ENCODE results near the gene TNK2. TPM values are rescaled to one million over a fixed set of nuclear protein-coding genes. Genes with fewer than 3 reads are reported as not detected.

Gene TNK2
- polyA plus RNA-seq, 1 donor = 34.1 TPM

DNA sequence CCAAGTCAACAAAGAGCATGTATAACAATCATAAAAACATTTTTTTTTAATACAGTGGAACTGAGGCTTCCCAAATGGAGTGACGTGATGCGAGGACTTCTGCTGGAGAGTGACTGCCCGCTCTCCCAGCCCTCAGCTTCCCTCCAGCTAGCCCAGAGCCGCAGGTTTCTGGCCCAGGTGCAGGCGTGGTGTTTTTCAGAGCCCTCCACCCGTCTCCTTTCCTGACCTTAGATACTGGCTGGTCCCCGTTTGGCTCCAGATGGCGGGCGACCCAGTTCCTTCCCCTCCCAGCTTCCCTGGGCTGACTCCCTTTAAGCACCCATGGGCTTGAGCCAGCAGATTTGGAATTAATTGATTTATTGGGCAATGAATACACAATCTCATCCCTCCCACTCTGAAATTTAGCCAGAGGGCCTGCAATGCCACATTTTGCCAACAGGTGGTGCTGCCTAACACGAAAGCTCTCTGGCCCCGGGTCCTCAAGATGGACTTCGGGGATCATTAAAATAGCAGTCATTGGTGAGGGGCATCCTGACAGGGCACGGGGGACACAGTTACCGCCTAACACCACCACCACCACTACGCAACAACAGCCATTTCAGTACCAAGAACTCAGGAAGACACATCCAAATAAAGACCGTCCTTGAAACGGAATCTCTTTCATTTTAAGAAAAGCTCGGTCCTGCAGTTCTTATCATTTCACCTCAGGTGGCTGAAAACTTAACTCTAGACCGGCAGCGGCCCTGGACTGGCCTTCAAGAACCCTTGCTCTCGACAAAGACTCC, 49.1 kb downstream of the TNK2 start:
- peaks cover 10% of the 10 kb centered on the region for H3K4me1 ChIP-seq (ENCODE audit: control insufficient read depth, insufficient read depth, low read length)
- no CpG with 5 or more reads among the region's 21 CpGs for WGBS (ENCODE audit: insufficient coverage, low lambda C conversion rate)
- peaks cover 9% of the 10 kb centered on the region for H3K36me3 ChIP-seq (ENCODE audit: control insufficient read depth, insufficient read depth, low read length)
- no peaks in the 10 kb centered on the region for H3K9me3 ChIP-seq (ENCODE audit: control insufficient read depth, low read depth, low read length)
- DNase-seq = peak; percentile 42 to 50
- H3K27ac ChIP-seq (ENCODE audit: low read length) = no peak overlapping the region
- no peak overlapping the region for H3K4me3 ChIP-seq (ENCODE audit: low read length)
- H3K27me3 ChIP-seq (ENCODE audit: control insufficient read depth, insufficient read depth, low read length) = peaks cover 8% of the 10 kb centered on the region

DNA sequence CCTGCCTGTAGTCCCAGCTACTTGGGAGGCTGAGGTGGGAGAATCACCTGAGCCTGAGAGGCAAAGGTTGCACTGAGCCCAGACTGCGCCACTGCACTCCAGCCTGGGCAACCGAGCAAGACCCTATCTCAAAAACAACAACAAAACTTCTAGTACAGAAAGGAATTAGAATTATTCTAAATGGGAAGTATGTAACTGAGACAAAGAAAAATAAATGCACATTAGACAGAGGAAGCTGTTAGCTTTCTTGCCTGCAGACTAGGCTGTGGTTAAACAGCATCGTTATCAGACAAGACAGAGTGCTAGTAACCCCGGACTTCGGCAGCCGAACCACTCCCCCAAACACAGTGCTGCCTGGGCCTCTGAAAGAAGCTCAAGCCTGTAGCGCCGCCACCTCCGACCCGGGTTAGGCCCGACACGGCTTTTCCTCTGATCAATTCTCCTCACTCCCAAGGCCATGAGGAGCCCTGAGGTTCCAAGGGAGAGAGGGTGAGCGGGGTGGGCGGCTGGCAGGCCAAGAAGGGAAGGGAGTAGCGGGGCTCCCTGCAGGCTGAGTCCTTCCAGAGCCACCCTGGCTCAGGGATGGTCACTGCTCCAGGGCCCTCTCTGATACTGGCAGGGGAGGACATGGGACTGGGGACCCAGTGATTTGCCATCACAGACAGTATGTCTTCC, 51.8 kb downstream of the TNK2 start:
- no peaks in the 10 kb centered on the region for H3K9me3 ChIP-seq (ENCODE audit: control insufficient read depth, low read depth, low read length)
- WGBS (ENCODE audit: insufficient coverage, low lambda C conversion rate) = no CpG with 5 or more reads among the region's 15 CpGs
- no peaks in the 10 kb centered on the region for H3K36me3 ChIP-seq (ENCODE audit: control insufficient read depth, insufficient read depth, low read length)
- H3K4me3 ChIP-seq (ENCODE audit: low read length) = no peak overlapping the region
- peaks cover 8% of the 10 kb centered on the region for H3K27me3 ChIP-seq (ENCODE audit: control insufficient read depth, insufficient read depth, low read length)
- peaks cover 7% of the 10 kb centered on the region for H3K4me1 ChIP-seq (ENCODE audit: control insufficient read depth, insufficient read depth, low read length)
- peak in 1 of 2 donors; percentile 34 for DNase-seq
- H3K27ac ChIP-seq (ENCODE audit: low read length) = no peak overlapping the region

DNA sequence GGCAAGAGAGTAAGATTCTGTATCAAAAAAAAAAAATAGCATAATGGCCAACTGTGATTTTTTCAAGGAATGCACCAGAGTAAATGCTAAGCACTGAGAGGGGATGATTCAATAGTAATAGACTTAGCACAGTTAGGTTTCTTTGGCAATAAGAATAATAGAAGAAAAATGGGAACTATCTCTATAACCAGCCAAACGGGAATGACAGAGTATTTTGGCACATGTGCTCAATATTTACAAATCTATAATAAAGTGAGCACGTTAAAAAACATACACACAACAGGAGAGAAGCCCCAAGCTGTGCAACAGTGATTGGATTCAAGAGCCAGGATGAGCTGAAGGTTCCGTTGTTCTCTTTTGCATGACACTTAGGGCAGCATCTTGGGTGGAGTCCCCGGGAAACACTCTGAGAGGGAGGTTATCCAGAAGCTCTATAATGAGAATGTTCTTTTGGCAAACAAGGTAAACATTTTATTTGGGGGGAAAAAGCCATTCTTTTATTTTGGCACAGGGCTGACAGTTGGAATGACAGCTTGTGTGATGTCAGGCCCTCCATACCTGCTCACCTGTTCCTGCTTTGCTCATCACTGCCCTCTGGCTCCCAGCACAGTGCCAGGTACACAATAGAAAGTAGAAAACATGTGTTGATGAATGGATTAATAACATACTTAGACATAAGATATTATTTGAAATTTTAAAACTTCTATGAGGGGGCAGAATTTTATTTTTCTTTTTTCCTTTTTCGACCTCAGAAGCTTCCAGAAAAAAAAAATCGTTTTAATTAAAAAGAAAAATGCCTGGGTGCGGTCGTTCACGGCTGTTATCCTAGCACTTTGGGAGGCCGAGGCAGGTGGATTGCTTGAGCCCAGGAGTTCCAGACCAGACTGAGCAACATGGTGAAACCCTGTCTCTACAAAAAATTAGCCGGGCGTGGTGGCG, 52.6 kb downstream of the TNK2 start:
- Histone ChIP-seq H3K27ac (ENCODE audit: low read length) (no peak overlapping the region), H3K36me3 (ENCODE audit: control insufficient read depth, insufficient read depth, low read length) (no peaks in the 10 kb centered on the region), H3K9me3 (ENCODE audit: control insufficient read depth, low read depth, low read length) (no peaks in the 10 kb centered on the region), H3K4me3 (ENCODE audit: low read length) (no peak overlapping the region), H3K4me1 (ENCODE audit: control insufficient read depth, insufficient read depth, low read length) (peaks cover 7% of the 10 kb centered on the region), H3K27me3 (ENCODE audit: control insufficient read depth, insufficient read depth, low read length) (peaks cover 8% of the 10 kb centered on the region)
- no peak for DNase-seq
- WGBS (ENCODE audit: insufficient coverage, low lambda C conversion rate) = 88% methylated on average over 3 of the region's 13 CpGs

DNA sequence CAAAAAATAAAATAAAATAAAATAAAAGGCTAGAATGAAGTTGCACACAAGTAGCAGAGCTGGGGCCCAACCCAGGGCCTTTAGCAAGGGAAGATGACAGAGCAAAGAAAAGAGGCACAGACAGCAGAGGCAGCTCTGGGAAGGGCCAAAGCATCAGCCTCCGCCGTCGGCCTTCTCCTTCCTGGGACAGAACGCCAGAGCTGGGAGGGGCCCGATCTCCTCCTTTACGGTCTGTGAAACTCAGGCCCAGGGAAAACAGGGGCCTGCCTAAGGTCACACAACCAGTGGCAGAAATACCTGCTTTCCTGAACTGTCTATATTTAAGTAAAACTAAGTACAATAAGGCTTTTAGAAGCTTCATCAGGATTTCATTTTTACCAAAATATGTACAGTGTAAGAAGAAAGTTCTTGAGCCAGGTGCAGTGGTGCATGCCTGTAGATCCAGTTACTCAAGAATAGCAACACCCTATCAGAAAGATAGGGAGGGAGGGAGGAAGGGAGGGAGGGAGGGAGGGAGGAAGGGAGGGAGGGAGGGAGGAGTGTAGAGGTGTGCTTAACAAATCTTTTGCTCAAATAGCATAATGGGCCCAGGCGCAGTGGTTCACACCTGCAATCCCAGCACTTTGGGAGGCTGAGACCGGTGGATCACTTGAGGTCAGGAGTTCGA, 53.6 kb downstream of the TNK2 start:
- Histone ChIP-seq H3K4me3 (ENCODE audit: low read length) (no peak overlapping the region), H3K4me1 (ENCODE audit: control insufficient read depth, insufficient read depth, low read length) (peaks cover 7% of the 10 kb centered on the region), H3K36me3 (ENCODE audit: control insufficient read depth, insufficient read depth, low read length) (no peaks in the 10 kb centered on the region), H3K27me3 (ENCODE audit: control insufficient read depth, insufficient read depth, low read length) (peaks cover 3% of the 10 kb centered on the region), H3K9me3 (ENCODE audit: control insufficient read depth, low read depth, low read length) (no peaks in the 10 kb centered on the region), H3K27ac (ENCODE audit: low read length) (no peak overlapping the region)
- WGBS (ENCODE audit: insufficient coverage, low lambda C conversion rate) = no CpG with 5 or more reads among the region's 9 CpGs
- no peak for DNase-seq

DNA sequence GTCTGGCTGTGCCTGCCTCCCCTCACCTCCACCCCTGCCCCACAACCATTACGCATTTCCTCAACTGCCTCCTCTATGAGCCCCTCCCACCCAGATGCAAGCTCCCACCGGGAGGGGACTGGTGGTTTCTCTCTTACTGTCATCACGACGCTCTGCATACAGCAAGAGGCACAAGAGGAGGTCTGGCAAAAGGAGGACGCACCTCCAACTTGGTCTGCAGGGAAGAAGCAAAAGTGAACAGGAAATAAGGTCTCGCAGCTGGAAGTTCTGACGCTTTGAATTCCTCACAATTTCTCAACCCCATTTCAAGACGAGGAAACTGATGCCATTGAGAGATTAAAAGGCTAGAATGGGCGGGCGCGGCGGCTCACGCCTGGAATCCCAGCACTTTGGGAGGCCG, 54.4 kb downstream of the TNK2 start:
- WGBS (ENCODE audit: insufficient coverage, low lambda C conversion rate) = 100% methylated on average over 1 of the region's 14 CpGs
- no peak for DNase-seq
- H3K27ac ChIP-seq (ENCODE audit: low read length) = no peak overlapping the region
- no peaks in the 10 kb centered on the region for H3K36me3 ChIP-seq (ENCODE audit: control insufficient read depth, insufficient read depth, low read length)
- H3K4me1 ChIP-seq (ENCODE audit: control insufficient read depth, insufficient read depth, low read length) = peaks cover under 1% of the 10 kb centered on the region
- no peaks in the 10 kb centered on the region for H3K9me3 ChIP-seq (ENCODE audit: control insufficient read depth, low read depth, low read length)
- no peak overlapping the region for H3K4me3 ChIP-seq (ENCODE audit: low read length)
- H3K27me3 ChIP-seq (ENCODE audit: control insufficient read depth, insufficient read depth, low read length) = no peaks in the 10 kb centered on the region

DNA sequence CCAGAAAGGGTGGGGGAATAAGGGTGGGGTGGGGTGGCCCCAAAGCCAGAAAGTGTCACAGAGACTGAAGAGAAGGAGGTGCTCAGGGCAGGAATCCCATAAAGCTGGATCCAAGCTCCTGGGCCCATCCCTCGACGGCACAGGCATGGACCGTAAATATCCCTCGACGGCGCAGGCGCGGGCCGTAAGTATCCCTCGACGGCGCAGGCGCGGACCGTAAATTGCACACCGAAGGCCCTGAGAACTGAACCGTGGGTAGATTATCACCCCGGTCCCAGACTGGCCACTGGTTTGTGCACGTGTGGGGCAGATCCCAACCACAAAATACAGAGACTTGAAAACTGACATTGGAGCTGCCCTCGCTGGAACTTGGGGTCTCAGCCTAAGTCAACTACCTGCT, 55.3 kb downstream of the TNK2 start:
- DNase-seq = no peak
- Histone ChIP-seq H3K27me3 (ENCODE audit: control insufficient read depth, insufficient read depth, low read length) (no peaks in the 10 kb centered on the region), H3K36me3 (ENCODE audit: control insufficient read depth, insufficient read depth, low read length) (no peaks in the 10 kb centered on the region), H3K9me3 (ENCODE audit: control insufficient read depth, low read depth, low read length) (no peaks in the 10 kb centered on the region), H3K27ac (ENCODE audit: low read length) (no peak overlapping the region), H3K4me3 (ENCODE audit: low read length) (no peak overlapping the region), H3K4me1 (ENCODE audit: control insufficient read depth, insufficient read depth, low read length) (no peaks in the 10 kb centered on the region)
- no CpG with 5 or more reads among the region's 20 CpGs for WGBS (ENCODE audit: insufficient coverage, low lambda C conversion rate)

DNA sequence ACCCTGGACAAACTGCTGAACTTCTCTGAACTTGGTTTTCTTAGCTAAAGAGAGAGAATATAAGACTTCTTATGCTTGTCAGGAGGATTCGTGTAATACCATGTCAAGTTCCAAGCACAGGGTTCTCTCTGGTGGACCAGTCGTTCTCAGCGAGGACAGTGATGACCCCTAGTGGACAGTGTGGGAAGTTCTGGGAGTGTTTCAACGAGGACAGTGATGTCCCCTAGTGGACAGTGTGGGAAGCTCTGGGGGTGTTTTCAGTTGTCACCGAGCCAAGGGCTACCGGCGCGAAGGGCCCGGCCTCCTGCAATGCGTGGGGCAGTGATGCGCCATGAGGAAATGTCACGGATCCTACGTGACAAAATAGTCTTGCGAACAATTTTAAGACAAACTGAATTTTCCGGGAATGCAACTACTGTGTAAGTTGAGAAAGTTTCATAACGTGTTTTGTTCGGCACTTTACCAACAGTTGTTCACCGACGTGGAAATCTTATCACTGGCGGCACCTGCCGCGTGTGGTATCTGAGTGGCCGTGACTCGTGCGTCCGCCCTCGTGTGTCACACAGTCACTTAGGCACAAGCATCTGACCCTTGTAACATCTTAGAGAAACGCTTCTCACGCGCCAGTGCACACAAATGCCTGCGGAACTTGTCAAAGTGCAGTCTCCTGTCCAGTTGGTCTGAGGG, 57.4 kb downstream of the TNK2 start:
- WGBS (ENCODE audit: insufficient coverage, low lambda C conversion rate) = no CpG with 5 or more reads among the region's 31 CpGs
- H3K27me3 ChIP-seq (ENCODE audit: control insufficient read depth, insufficient read depth, low read length) = no peaks in the 10 kb centered on the region
- no peak overlapping the region for H3K4me3 ChIP-seq (ENCODE audit: low read length)
- peak; percentile 81 to 84 for DNase-seq
- no peak overlapping the region for H3K27ac ChIP-seq (ENCODE audit: low read length)
- H3K36me3 ChIP-seq (ENCODE audit: control insufficient read depth, insufficient read depth, low read length) = no peaks in the 10 kb centered on the region
- H3K4me1 ChIP-seq (ENCODE audit: control insufficient read depth, insufficient read depth, low read length) = no peaks in the 10 kb centered on the region
- peaks cover 5% of the 10 kb centered on the region for H3K9me3 ChIP-seq (ENCODE audit: control insufficient read depth, low read depth, low read length)

DNA sequence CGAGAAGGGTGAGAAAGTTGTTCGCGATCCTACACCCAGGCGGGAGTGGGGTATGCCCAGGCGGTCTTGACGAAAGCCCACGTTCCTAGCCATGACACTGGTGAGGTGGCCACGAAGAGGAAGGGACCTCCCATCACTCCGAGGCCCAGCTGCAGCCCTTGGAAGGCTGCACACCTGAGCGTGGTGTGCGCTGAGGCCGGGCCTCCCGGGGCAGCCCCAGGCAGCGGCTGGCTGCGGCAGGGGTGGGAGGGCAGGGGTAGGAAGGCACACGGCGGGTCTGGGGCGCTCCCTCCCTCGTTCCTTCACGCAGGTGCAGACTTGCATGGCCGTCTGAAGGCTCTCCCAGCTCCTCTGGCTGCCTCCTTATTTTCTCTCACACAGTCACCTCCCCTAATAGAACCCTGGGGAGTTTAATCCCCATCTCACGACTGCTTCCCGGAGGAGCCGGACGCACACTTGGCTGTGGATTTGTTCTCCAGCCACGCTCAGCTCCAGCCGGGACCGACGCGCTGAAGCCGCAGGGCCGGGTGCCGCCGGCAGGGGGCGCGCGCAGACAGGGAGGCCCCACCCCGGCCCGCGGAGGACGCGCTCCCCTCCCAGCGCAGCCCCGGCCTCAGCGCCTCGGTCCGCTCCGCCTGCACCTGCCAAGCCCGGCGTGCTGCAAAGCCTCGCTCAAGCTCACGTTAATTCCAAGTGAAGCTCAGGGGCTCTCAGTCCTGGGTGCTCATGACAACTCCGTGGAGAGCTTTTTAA, 58.9 kb downstream of the TNK2 start:
- Histone ChIP-seq H3K4me1 (ENCODE audit: control insufficient read depth, insufficient read depth, low read length) (no peaks in the 10 kb centered on the region), H3K27ac (ENCODE audit: low read length) (no peak overlapping the region), H3K27me3 (ENCODE audit: control insufficient read depth, insufficient read depth, low read length) (no peaks in the 10 kb centered on the region), H3K36me3 (ENCODE audit: control insufficient read depth, insufficient read depth, low read length) (no peaks in the 10 kb centered on the region), H3K9me3 (ENCODE audit: control insufficient read depth, low read depth, low read length) (peaks cover 5% of the 10 kb centered on the region), H3K4me3 (ENCODE audit: low read length) (no peak overlapping the region)
- no peak for DNase-seq
- WGBS (ENCODE audit: insufficient coverage, low lambda C conversion rate) = 100% methylated on average over 1 of the region's 53 CpGs

Measured in large intestine (tissue), 3 donors.